Astrocyte (in vitro differentiated cells and primary cell): ENCODE results near the gene AUP1. TPM values are rescaled to one million over a fixed set of nuclear protein-coding genes. Genes with fewer than 3 reads are reported as not detected.

Experiments used
- DNase-seq: peaks from one replicate; pipeline ENCODE4 v3.0.0-alpha.2; 2010; ENCODE audit warnings: low read depth
- FAIRE-seq: peaks from 2 replicates; lab custom pipeline; 2011; peaks lifted over from hg19 to GRCh38; lab: Jason Lieb, UNC
- H2AFZ ChIP-seq: 2 replicates; pipeline ENCODE4 v1.6.0; 2012; ENCODE audit warnings: low read depth, low read length, inconsistent platforms
- H3K27ac ChIP-seq: 2 replicates; pipeline ENCODE4 v1.5.1; 2011; ENCODE audit warnings: low read depth, low read length, inconsistent platforms
- H3K27me3 ChIP-seq: 2 replicates; pipeline ENCODE4 v1.6.0; 2011; ENCODE audit warnings: low read length, inconsistent platforms; ENCODE audit not compliant: insufficient read depth
- H3K36me3 ChIP-seq: 2 replicates; pipeline ENCODE4 v1.5.1; 2011; ENCODE audit warnings: low read length, inconsistent platforms; ENCODE audit not compliant: insufficient read depth
- H3K4me1 ChIP-seq: 2 replicates; pipeline ENCODE4 v1.5.1; 2011; ENCODE audit warnings: low read length, inconsistent platforms; ENCODE audit not compliant: insufficient read depth
- H3K4me2 ChIP-seq: 2 replicates; pipeline ENCODE4 v1.6.0; 2012; ENCODE audit warnings: low read length, inconsistent platforms
- H3K4me3 ChIP-seq: 2 replicates; pipeline ENCODE4 v1.5.1; 2011; ENCODE audit warnings: low read depth, mild to moderate bottlenecking, low read length, inconsistent platforms; ENCODE audit not compliant: insufficient read depth
- H3K79me2 ChIP-seq: 2 replicates; pipeline ENCODE4 v1.6.0; 2012; ENCODE audit warnings: mild to moderate bottlenecking, low read length, inconsistent platforms; ENCODE audit not compliant: insufficient read depth
- H3K9ac ChIP-seq: 2 replicates; pipeline ENCODE4 v1.6.0; 2012; ENCODE audit warnings: mild to moderate bottlenecking, low read length, inconsistent platforms
- H3K9me3 ChIP-seq: 2 replicates; pipeline ENCODE4 v1.5.1; 2012; ENCODE audit warnings: low read depth, mild to moderate bottlenecking, low read length, inconsistent platforms; ENCODE audit not compliant: insufficient read depth
- H4K20me1 ChIP-seq: 2 replicates; pipeline ENCODE4 v1.6.0; 2012; ENCODE audit warnings: low read length, inconsistent platforms; ENCODE audit not compliant: insufficient read depth
- H3K27ac Mint-ChIP-seq: one replicate; pipeline ENCODE4 v1.8.0; 2021; ENCODE audit warnings: mild to moderate bottlenecking, mixed read lengths; ENCODE audit not compliant: unreplicated experiment
- H3K27me3 Mint-ChIP-seq: one replicate; pipeline ENCODE4 v1.8.0; 2021; ENCODE audit warnings: low read depth, mixed read lengths; ENCODE audit not compliant: unreplicated experiment
- H3K36me3 Mint-ChIP-seq: one replicate; pipeline ENCODE4 v1.8.0; 2021; ENCODE audit warnings: low read depth, mixed read lengths; ENCODE audit not compliant: unreplicated experiment
- H3K4me1 Mint-ChIP-seq: one replicate; pipeline ENCODE4 v1.8.0; 2021; ENCODE audit warnings: low read depth, mixed read lengths; ENCODE audit not compliant: unreplicated experiment
- H3K4me3 Mint-ChIP-seq: one replicate; pipeline ENCODE4 v1.8.0; 2021; ENCODE audit warnings: mild to moderate bottlenecking, moderate library complexity, mixed read lengths; ENCODE audit not compliant: unreplicated experiment
- H3K9me3 Mint-ChIP-seq: one replicate; pipeline ENCODE4 v1.8.0; 2021; ENCODE audit warnings: mild to moderate bottlenecking, mixed read lengths; ENCODE audit not compliant: unreplicated experiment
- EZH2 ChIP-seq: IDR thresholded peaks from 2 replicates; pipeline ENCODE4 v1.6.1; 2012; ENCODE audit warnings: mild to moderate bottlenecking, low read length, inconsistent platforms; ENCODE audit not compliant: insufficient read depth
- total RNA-seq: library from RNA; stranded (reverse); gene quantifications from 2 replicates; pipeline ENCODE4 v1.2.1, GENCODE V29; 2021
- TF ChIP-seq, protein P1 (sequence below): IDR thresholded peaks from 2 replicates; pipeline ENCODE4 v1.5.1; 2011; ENCODE audit warnings: low read depth, mild to moderate bottlenecking, inconsistent platforms, low read length, moderate library complexity; ENCODE audit not compliant: insufficient read depth

AUP1 gene
- total RNA-seq, 1 donor from 2014 or later = 82.5 TPM

DNA sequence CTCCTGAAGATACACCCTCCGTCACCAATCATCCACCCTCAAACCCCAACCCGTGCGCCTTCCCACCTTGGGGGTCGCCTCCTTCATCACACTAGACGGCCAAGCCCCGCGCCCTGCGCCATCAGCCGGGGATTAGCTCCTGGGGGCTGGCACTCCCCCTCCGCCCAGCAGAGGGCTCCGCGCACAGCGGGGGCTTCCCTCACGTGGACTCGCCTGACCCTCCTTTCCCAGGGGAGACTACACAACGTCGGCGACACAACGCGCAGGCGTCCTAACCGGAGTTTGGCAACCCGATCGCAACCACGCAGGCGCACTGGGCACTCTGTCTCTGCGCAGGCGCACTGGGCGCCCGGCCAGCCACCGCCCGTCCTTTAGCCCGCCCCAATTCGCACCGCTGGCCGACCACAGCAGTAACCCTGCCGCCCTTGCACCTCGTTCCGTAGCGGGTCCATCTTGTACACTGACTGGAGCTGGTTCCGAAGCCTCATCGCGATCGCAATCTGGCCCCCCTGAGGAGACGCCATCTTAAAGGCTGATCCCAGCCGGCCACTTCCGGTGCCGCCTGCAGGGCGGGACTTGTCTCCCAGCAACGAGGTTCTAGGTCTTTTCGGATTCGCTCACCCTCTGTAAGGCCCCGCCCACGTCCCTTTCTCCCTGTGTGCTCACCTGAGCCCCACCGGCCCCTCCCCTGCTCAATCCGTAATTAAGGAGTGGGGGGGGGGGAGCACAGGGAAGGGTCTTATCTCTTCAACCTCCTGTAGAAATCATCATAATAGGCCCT, 22.2 kb downstream of the AUP1 start, which contains the start of gene PCGF1:
PCGF1 (minus strand) TSS at position 551 of the 781 bp plus-strand sequence; CDS start at position 524, 27 bp downstream.
- TF ChIP-seq, protein P1, sequence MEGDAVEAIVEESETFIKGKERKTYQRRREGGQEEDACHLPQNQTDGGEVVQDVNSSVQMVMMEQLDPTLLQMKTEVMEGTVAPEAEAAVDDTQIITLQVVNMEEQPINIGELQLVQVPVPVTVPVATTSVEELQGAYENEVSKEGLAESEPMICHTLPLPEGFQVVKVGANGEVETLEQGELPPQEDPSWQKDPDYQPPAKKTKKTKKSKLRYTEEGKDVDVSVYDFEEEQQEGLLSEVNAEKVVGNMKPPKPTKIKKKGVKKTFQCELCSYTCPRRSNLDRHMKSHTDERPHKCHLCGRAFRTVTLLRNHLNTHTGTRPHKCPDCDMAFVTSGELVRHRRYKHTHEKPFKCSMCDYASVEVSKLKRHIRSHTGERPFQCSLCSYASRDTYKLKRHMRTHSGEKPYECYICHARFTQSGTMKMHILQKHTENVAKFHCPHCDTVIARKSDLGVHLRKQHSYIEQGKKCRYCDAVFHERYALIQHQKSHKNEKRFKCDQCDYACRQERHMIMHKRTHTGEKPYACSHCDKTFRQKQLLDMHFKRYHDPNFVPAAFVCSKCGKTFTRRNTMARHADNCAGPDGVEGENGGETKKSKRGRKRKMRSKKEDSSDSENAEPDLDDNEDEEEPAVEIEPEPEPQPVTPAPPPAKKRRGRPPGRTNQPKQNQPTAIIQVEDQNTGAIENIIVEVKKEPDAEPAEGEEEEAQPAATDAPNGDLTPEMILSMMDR = peak; percentile 26
- TF ChIP-seq EZH2 = no peak
- Histone ChIP-seq H3K9me3 (no peaks in the 10 kb centered on the region), H3K4me1 (peaks cover 54% of the 10 kb centered on the region), H3K9ac (peak within 1 kb of the TSS; percentile 95), H2AFZ (peak within 1 kb of the TSS; percentile 98), H3K4me2 (peak within 1 kb of the TSS; percentile 97), H3K79me2 (peaks cover 24% of the 10 kb centered on the region), H3K4me3 (peak within 1 kb of the TSS; percentile 94), H4K20me1 (peaks cover 7% of the 10 kb centered on the region), H3K36me3 (peaks cover 4% of the 10 kb centered on the region), H3K27me3 (peaks cover 25% of the 10 kb centered on the region), H3K27ac (peak within 1 kb of the TSS; percentile 99)
- no peaks in the 10 kb centered on the region for H3K9me3 Mint-ChIP-seq
- peaks cover 21% of the 10 kb centered on the region for H3K4me1 Mint-ChIP-seq
- FAIRE-seq (no peak), DNase-seq (peak; percentile 91)
- peak within 1 kb of the TSS; percentile 99 for H3K27ac Mint-ChIP-seq
- H3K27me3 Mint-ChIP-seq = peaks cover 35% of the 10 kb centered on the region
- peaks cover 12% of the 10 kb centered on the region for H3K36me3 Mint-ChIP-seq
- peak within 1 kb of the TSS; percentile 97 for H3K4me3 Mint-ChIP-seq

DNA sequence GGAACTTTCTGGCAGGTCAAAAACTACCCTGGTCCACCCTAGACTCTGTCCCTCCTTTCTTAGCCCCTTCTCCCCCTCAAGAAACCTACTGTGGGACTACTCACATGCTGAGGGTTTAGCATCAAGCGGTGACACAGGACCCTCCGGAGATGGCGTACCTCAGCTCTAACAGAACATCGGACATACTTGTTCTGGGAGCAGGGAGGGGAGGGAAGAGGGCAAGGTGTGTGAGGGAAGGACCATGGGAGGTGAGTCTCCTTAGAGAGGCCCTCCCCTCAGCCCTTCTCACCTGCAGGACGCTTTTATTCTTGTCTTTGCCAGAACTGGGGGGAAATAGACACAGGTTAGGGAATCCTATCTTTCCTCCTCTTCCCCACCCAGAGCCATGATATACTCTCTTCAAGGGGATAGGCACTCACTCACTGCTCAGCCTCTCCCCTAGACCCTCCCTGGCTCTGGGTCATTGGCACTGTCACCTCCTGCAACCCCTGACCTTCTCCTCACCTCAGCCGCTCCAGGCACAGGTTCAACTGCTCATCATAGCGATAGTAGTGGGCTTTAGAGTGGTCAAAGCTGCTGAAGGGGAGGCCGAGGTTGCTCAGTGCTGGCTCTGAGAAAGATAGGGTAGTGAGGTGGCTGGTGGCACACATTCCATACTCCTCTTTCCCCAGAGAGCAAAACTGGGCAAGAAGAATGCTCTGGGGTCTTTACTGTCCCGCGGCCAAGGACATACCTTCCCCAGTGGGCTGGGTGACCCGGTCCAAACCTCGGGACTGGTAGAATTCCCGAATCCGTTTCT, 23.9 kb downstream of the AUP1 start:
- Histone ChIP-seq H3K4me2 (peak overlapping the region; percentile 63), H3K27ac (no peak overlapping the region), H3K4me1 (peaks cover 49% of the 10 kb centered on the region), H3K79me2 (peaks cover 24% of the 10 kb centered on the region), H3K4me3 (peak overlapping the region; percentile 9), H3K36me3 (peaks cover 4% of the 10 kb centered on the region), H3K9ac (no peak overlapping the region), H3K27me3 (peaks cover 18% of the 10 kb centered on the region), H2AFZ (no peak overlapping the region), H4K20me1 (peaks cover 7% of the 10 kb centered on the region), H3K9me3 (no peaks in the 10 kb centered on the region)
- Mint-ChIP-seq H3K36me3 (peaks cover 12% of the 10 kb centered on the region), H3K27ac (no peak overlapping the region), H3K27me3 (peaks cover 35% of the 10 kb centered on the region), H3K4me3 (peak overlapping the region; percentile 97), H3K4me1 (peaks cover 21% of the 10 kb centered on the region), H3K9me3 (no peaks in the 10 kb centered on the region)
- TF ChIP-seq, protein P1 = no peak
- no peak for TF ChIP-seq EZH2
- DNase-seq = no peak
- FAIRE-seq = no peak
